Activated CD8-positive, alpha-beta memory T cell treated with anti-CD3 and anti-CD28 coated beads, Interleukin-2, amount 10 ng/mL, durations not matched to agents 7 days and 5 days (primary cell): ENCODE data around the gene ASXL1. TPM values are rescaled to one million over a fixed set of nuclear protein-coding genes. Genes with fewer than 3 reads are reported as not detected.

Experiments
- ATAC-seq: fragments of 150-1000 bp; cut with Tn5 transposase; one replicate; pipeline ENCODE4 v1.10.0; 2021; ENCODE audit warnings: moderate library complexity
- CTCF ChIA-PET: fragments of 350-600 bp; sonication (Branson Sonifier 250); formaldehyde crosslinking; loops from one replicate; lab custom pipeline; 2021; ENCODE audit warnings: antibody characterized with exemption; lab: Charles Lee
- DNase-seq: peaks from one replicate; pipeline ENCODE4 v3.0.0-alpha.2; 2020
- H3K27ac Mint-ChIP-seq: one replicate; pipeline ENCODE4 v1.8.0; 2021; ENCODE audit warnings: mild to moderate bottlenecking, mixed read lengths
- H3K27me3 Mint-ChIP-seq: one replicate; pipeline ENCODE4 v1.8.0; 2021; ENCODE audit warnings: mixed read lengths
- H3K36me3 Mint-ChIP-seq: one replicate; pipeline ENCODE4 v1.8.0; 2021; ENCODE audit warnings: mild to moderate bottlenecking, mixed read lengths
- H3K4me1 Mint-ChIP-seq: one replicate; pipeline ENCODE4 v1.8.0; 2021; ENCODE audit warnings: mixed read lengths
- H3K4me3 Mint-ChIP-seq: one replicate; pipeline ENCODE4 v1.8.0; 2021; ENCODE audit warnings: mild to moderate bottlenecking, moderate library complexity, mixed read lengths
- H3K9me3 Mint-ChIP-seq: one replicate; pipeline ENCODE4 v1.8.0; 2022; ENCODE audit warnings: low read depth, mixed read lengths
- total RNA-seq, 2 experiments: library from RNA; stranded (reverse); gene quantifications; one replicate each; pipeline ENCODE4 v1.2.3, GENCODE V29; 2021

ASXL1 gene
- total RNA-seq, 2 experiments from 2014 or later: 134 to 135 TPM

DNA sequence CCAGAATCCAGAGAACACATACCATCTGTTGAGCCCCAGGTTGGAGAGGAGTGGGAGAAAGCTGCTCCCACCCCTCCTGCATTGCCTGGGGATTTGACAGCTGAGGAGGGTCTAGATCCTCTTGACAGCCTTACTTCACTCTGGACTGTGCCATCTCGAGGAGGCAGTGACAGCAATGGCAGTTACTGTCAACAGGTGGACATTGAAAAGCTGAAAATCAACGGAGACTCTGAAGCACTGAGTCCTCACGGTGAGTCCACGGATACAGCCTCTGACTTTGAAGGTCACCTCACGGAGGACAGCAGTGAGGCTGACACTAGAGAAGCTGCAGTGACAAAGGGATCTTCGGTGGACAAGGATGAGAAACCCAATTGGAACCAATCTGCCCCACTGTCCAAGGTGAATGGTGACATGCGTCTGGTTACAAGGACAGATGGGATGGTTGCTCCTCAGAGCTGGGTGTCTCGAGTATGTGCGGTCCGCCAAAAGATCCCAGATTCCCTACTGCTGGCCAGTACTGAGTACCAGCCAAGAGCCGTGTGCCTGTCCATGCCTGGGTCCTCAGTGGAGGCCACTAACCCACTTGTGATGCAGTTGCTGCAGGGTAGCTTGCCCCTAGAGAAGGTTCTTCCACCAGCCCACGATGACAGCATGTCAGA is 77.4 kb downstream of the ASXL1 start:
- Mint-ChIP-seq H3K36me3 (peaks cover 49% of the 10 kb centered on the region), H3K4me3 (no peak overlapping the region), H3K4me1 (peaks cover 24% of the 10 kb centered on the region), H3K27me3 (no peaks in the 10 kb centered on the region), H3K9me3 (no peaks in the 10 kb centered on the region), H3K27ac (no peak overlapping the region)
- ATAC-seq (no peak), DNase-seq (no peak)
- CTCF ChIA-PET: no interaction called here

DNA sequence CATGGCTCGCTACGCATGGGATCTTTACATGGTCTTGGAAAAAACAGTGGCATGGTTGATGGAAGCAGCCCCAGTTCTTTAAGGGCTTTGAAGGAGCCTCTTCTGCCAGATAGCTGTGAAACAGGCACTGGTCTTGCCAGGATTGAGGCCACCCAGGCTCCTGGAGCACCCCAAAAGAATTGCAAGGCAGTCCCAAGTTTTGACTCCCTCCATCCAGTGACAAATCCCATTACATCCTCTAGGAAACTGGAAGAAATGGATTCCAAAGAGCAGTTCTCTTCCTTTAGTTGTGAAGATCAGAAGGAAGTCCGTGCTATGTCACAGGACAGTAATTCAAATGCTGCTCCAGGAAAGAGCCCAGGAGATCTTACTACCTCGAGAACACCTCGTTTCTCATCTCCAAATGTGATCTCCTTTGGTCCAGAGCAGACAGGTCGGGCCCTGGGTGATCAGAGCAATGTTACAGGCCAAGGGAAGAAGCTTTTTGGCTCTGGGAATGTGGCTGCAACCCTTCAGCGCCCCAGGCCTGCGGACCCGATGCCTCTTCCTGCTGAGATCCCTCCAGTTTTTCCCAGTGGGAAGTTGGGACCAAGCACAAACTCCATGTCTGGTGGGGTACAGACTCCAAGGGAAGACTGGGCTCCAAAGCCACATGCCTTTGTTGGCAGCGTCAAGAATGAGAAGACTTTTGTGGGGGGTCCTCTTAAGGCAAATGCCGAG is 78.2 kb downstream of the ASXL1 start:
- H3K27me3 Mint-ChIP-seq: no peaks in the 10 kb centered on the region
- peaks cover 49% of the 10 kb centered on the region for H3K36me3 Mint-ChIP-seq
- DNase-seq (no peak), ATAC-seq (no peak)
- H3K27ac Mint-ChIP-seq: no peak overlapping the region
- H3K4me1 Mint-ChIP-seq: peaks cover 24% of the 10 kb centered on the region
- CTCF ChIA-PET: no interaction called here
- H3K9me3 Mint-ChIP-seq: no peaks in the 10 kb centered on the region
- no peak overlapping the region for H3K4me3 Mint-ChIP-seq

DNA sequence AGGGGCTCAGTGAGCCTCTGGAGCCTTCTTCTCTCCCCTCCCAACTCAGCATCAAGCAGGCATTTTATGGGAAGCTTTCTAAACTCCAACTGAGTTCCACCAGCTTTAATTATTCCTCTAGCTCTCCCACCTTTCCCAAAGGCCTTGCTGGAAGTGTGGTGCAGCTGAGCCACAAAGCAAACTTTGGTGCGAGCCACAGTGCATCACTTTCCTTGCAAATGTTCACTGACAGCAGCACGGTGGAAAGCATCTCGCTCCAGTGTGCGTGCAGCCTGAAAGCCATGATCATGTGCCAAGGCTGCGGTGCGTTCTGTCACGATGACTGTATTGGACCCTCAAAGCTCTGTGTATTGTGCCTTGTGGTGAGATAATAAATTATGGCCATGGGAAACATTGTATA is 78.8 kb downstream of the ASXL1 start:
- Mint-ChIP-seq H3K4me1 (peaks cover 24% of the 10 kb centered on the region), H3K4me3 (no peak overlapping the region), H3K9me3 (no peaks in the 10 kb centered on the region), H3K27ac (no peak overlapping the region), H3K36me3 (peaks cover 45% of the 10 kb centered on the region), H3K27me3 (no peaks in the 10 kb centered on the region)
- DNase-seq: no peak
- ATAC-seq: no peak
- CTCF ChIA-PET: no interaction called here

- Mint-ChIP-seq H3K4me1 (peaks cover 24% of the 10 kb centered on the region), H3K27ac (no peak overlapping the region), H3K4me3 (no peak overlapping the region), H3K9me3 (no peaks in the 10 kb centered on the region), H3K27me3 (no peaks in the 10 kb centered on the region), H3K36me3 (peaks cover 43% of the 10 kb centered on the region)
- no peak for DNase-seq
- peak; percentile 20 for ATAC-seq
- CTCF ChIA-PET: interaction anchor here (0.6 kb wide), 1 partner anchor 48 kb away, joined by 3 read pairs; no protein-coding TSS in a partner anchor
These were observed 79.4 kb downstream of the ASXL1 start for GRCh38 chr20:32437391-32438074.

GRCh38 chr20:32438331-32438858 is 80.3 kb downstream of the ASXL1 start:
- no peak overlapping the region for H3K4me3 Mint-ChIP-seq
- CTCF ChIA-PET: no interaction called here
- no peaks in the 10 kb centered on the region for H3K27me3 Mint-ChIP-seq
- ATAC-seq (no peak), DNase-seq (no peak)
- no peaks in the 10 kb centered on the region for H3K9me3 Mint-ChIP-seq
- peaks cover 34% of the 10 kb centered on the region for H3K36me3 Mint-ChIP-seq
- H3K27ac Mint-ChIP-seq: no peak overlapping the region
- peaks cover 26% of the 10 kb centered on the region for H3K4me1 Mint-ChIP-seq

GRCh38 chr20:32439132-32439829 is 81.2 kb downstream of the ASXL1 start:
- ATAC-seq (peak; percentile 34), DNase-seq (peak; percentile 53)
- CTCF ChIA-PET: interaction anchor here (0.9 to 1.3 kb wide), 2 partner anchors 12 to 82 kb away, joined by 3 read pairs; no protein-coding TSS in a partner anchor
- Mint-ChIP-seq H3K27me3 (no peaks in the 10 kb centered on the region), H3K4me1 (peaks cover 32% of the 10 kb centered on the region), H3K4me3 (no peak overlapping the region), H3K9me3 (no peaks in the 10 kb centered on the region), H3K36me3 (peaks cover 27% of the 10 kb centered on the region), H3K27ac (no peak overlapping the region)

DNA sequence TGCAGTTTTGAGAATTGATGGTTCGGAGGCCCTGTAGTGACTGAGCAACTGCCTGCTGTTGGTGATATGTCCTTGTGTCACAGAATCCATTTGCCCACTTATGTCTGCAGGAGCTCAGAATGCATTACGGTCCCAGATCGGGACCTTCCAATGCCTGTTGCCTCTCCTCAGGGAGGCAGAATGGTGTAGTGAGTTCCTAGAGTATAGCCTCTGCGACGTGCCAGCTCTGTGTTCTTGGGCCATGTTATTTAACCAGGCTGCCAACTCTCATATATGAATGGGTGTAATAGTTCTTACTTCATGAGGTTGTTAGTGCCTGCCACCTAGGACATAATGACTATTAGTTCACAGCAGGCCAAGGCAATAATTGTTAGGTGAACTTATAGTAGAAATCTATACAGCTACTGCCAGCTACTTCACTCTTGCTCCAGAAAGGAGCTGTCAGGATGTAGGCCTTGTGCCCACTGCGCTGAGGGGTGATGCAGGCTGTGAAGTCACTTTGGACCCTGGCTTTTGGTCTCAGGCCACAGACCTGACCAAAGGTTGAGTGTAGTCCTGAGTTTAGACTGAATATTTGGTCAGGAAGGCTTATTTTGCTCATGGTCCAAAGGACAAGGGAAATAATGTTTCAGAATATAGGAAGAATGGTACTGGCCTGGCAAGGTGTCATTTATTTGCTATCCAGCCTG is 82.1 kb downstream of the ASXL1 start:
- no peak overlapping the region for H3K4me3 Mint-ChIP-seq
- H3K27me3 Mint-ChIP-seq: no peaks in the 10 kb centered on the region
- no peak for ATAC-seq
- no peaks in the 10 kb centered on the region for H3K9me3 Mint-ChIP-seq
- peaks cover 34% of the 10 kb centered on the region for H3K4me1 Mint-ChIP-seq
- H3K36me3 Mint-ChIP-seq: peaks cover 24% of the 10 kb centered on the region
- no peak overlapping the region for H3K27ac Mint-ChIP-seq
- peak; percentile 34 for DNase-seq
- CTCF ChIA-PET: interaction anchor here (0.8 to 1.4 kb wide), 4 partner anchors 10 to 214 kb away, joined by 3 read pairs; no protein-coding TSS in a partner anchor

DNA sequence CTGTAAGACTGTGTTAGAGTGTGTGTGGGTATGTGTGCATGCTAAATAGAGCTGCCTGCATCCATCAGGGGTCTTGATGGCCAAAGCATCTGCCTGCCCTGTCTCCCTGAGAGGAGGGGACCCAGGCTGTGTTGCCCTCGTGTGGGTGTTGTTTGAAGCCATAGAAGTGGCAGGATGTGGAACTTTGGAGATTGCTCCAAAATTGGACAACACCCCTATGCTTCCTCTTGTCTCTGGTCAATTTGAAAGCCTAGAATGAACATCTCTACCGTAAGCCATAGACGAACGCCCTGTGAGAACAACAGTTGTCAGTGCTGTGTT is 82.6 kb downstream of the ASXL1 start:
- no peaks in the 10 kb centered on the region for H3K27me3 Mint-ChIP-seq
- no peak overlapping the region for H3K27ac Mint-ChIP-seq
- DNase-seq: peak; percentile 32
- H3K36me3 Mint-ChIP-seq: peaks cover 23% of the 10 kb centered on the region
- no peak for ATAC-seq
- peaks cover 39% of the 10 kb centered on the region for H3K4me1 Mint-ChIP-seq
- CTCF ChIA-PET: interaction anchor here (0.8 to 1.4 kb wide), 2 partner anchors 11 to 213 kb away, joined by 3 read pairs; no protein-coding TSS in a partner anchor
- no peak overlapping the region for H3K4me3 Mint-ChIP-seq
- H3K9me3 Mint-ChIP-seq: no peaks in the 10 kb centered on the region

DNA sequence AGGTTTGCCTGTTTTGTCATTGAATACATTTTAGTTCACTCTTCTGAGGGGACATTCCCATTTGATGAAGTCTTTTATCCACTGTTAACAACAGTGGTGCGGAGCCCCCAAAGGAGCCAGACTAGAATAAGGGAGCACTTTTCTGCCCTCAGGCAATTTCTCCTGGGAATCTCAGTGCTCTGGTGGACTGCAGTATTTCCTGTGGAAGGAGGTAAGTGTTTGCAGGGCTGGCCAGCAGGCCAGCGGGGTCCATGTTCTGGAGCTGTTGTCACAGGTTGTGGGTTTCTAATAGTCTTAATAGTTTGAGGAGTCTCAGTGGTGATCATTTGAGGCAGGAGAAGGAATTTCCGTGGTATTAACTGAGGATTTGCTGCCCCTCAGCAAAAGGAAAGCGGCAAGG is 83.5 kb downstream of the ASXL1 start:
- Mint-ChIP-seq H3K36me3 (peaks cover 21% of the 10 kb centered on the region), H3K4me1 (peaks cover 39% of the 10 kb centered on the region), H3K9me3 (no peaks in the 10 kb centered on the region), H3K27me3 (no peaks in the 10 kb centered on the region), H3K27ac (no peak overlapping the region), H3K4me3 (no peak overlapping the region)
- CTCF ChIA-PET: no interaction called here
- no peak for ATAC-seq
- DNase-seq: peak; percentile 28

DNA sequence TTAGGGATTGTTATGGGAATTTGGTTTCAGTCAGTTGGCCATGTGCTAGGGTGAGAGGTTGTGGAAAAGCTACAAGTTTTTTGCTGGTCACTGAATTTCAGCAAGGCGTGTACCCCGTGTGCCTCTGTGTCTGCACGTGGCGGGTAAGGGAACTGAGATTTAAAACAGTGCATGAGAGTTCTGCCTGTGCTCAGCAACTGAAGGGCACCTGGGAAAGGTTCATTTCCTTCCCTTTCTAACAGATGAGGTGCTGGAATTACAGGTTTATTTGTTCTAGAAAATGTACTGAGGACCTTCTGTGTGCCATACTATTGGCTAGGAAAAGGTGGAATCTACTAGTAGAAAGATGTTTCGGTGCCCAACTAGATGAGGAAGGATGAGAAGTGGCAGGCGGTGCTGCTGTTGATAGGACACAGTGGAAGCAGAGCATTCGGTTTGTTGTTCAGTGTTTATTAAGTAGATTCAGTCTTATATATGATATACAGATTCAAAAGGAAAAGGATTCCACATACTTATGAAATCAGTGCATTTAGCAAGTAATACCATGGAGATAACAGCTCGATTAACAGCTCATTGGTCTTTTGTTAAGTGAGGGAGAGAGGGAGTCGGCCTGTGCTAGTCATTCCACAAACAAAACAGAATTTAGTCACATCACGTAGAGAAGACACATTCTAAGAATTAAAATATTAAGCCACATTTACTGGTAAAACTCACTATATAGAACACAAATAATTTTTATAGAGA is 84.7 kb downstream of the ASXL1 start:
- no peak overlapping the region for H3K27ac Mint-ChIP-seq
- ATAC-seq: no peak
- CTCF ChIA-PET: no interaction called here

GRCh38 chr20:32443386-32443974 is 85.3 kb downstream of the ASXL1 start:
- Mint-ChIP-seq H3K27me3 (no peaks in the 10 kb centered on the region), H3K36me3 (peaks cover 14% of the 10 kb centered on the region), H3K27ac (peak overlapping the region; percentile 3), H3K9me3 (no peaks in the 10 kb centered on the region), H3K4me1 (peaks cover 30% of the 10 kb centered on the region), H3K4me3 (no peak overlapping the region)
- ATAC-seq (peak; percentile 43), DNase-seq (no peak)
- CTCF ChIA-PET: interaction anchor here (1.2 to 1.6 kb wide), 2 partner anchors 12 to 42 kb away, joined by 3 to 4 read pairs; no protein-coding TSS in a partner anchor

More for the DNA sequence above, 84.7 kb downstream of the ASXL1 start:
- Mint-ChIP-seq H3K36me3 (peaks cover 18% of the 10 kb centered on the region), H3K4me1 (peaks cover 35% of the 10 kb centered on the region), H3K27me3 (no peaks in the 10 kb centered on the region), H3K4me3 (no peak overlapping the region), H3K9me3 (no peaks in the 10 kb centered on the region)
- no peak for DNase-seq
